Ishikawa (cell line): ENCODE measurements around the gene FAP.

Source experiments
- CEBPB ChIP-seq: IDR thresholded peaks from 2 replicates; pipeline ENCODE4 v1.6.1; 2012
- CREB1 ChIP-seq: IDR thresholded peaks from 2 replicates; pipeline ENCODE4 v1.6.1; 2012; ENCODE audit warnings: low read depth
- EGR1 ChIP-seq: IDR thresholded peaks from 2 replicates; pipeline ENCODE4 v1.6.1; 2012
- EP300 ChIP-seq: IDR thresholded peaks from 2 replicates; pipeline ENCODE4 v1.6.1; 2012; ENCODE audit warnings: borderline replicate concordance
- FOXM1 ChIP-seq: IDR thresholded peaks from 2 replicates; pipeline ENCODE4 v1.6.1; 2012; ENCODE audit warnings: low read depth, borderline replicate concordance
- NFIC ChIP-seq: IDR thresholded peaks from 2 replicates; pipeline ENCODE4 v1.6.1; 2012
- RAD21 ChIP-seq: IDR thresholded peaks from 2 replicates; pipeline ENCODE4 v1.6.1; 2012; ENCODE audit warnings: low read depth
- TAF1 ChIP-seq: IDR thresholded peaks from 2 replicates; pipeline ENCODE4 v1.6.1; 2012; ENCODE audit warnings: low read depth, mild to moderate bottlenecking
- TCF12 ChIP-seq: IDR thresholded peaks from 2 replicates; pipeline ENCODE4 v1.6.1; 2012; ENCODE audit warnings: low read depth
- TEAD4 ChIP-seq: IDR thresholded peaks from 2 replicates; pipeline ENCODE4 v1.6.1; 2012
- YY1 ChIP-seq: IDR thresholded peaks from 2 replicates; pipeline ENCODE4 v1.6.1; 2012; ENCODE audit warnings: low read depth
- ZBTB7A ChIP-seq: IDR thresholded peaks from 2 replicates; pipeline ENCODE4 v1.6.1; 2012; ENCODE audit warnings: low read depth
- TF ChIP-seq, protein P1 (sequence below): IDR thresholded peaks from 2 replicates; pipeline ENCODE4 v1.6.1; 2012
- TF ChIP-seq, protein P2 (sequence below): IDR thresholded peaks from 2 replicates; pipeline ENCODE4 v1.6.1; 2012; ENCODE audit warnings: low read depth, mild to moderate bottlenecking
- TF ChIP-seq, protein P3 (sequence below): IDR thresholded peaks from 2 replicates; pipeline ENCODE4 v1.6.1; 2012

The FAP gene

DNA sequence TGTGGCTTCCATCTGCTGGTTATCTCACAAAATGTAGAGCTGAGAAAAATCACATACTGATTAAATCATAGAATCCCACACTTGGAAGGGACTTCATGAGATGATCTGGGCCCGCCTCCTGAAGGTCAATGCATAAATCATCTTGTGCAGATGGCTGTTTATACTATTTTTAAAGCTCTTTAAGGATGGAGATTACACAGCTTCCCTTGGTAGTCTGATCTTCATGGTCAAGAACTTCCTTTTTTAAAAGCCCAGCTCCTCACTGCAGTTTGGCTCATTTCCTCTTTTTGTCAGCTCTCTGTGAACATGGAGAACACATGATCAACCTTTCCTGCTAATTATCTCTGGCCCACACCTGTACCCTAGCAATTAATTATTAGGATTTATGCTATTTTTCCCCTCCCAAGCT lies 117.1 kb downstream of the FAP start:
- TF ChIP-seq, protein P1, sequence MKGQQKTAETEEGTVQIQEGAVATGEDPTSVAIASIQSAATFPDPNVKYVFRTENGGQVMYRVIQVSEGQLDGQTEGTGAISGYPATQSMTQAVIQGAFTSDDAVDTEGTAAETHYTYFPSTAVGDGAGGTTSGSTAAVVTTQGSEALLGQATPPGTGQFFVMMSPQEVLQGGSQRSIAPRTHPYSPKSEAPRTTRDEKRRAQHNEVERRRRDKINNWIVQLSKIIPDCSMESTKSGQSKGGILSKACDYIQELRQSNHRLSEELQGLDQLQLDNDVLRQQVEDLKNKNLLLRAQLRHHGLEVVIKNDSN = no peak
- TF ChIP-seq, protein P2, sequence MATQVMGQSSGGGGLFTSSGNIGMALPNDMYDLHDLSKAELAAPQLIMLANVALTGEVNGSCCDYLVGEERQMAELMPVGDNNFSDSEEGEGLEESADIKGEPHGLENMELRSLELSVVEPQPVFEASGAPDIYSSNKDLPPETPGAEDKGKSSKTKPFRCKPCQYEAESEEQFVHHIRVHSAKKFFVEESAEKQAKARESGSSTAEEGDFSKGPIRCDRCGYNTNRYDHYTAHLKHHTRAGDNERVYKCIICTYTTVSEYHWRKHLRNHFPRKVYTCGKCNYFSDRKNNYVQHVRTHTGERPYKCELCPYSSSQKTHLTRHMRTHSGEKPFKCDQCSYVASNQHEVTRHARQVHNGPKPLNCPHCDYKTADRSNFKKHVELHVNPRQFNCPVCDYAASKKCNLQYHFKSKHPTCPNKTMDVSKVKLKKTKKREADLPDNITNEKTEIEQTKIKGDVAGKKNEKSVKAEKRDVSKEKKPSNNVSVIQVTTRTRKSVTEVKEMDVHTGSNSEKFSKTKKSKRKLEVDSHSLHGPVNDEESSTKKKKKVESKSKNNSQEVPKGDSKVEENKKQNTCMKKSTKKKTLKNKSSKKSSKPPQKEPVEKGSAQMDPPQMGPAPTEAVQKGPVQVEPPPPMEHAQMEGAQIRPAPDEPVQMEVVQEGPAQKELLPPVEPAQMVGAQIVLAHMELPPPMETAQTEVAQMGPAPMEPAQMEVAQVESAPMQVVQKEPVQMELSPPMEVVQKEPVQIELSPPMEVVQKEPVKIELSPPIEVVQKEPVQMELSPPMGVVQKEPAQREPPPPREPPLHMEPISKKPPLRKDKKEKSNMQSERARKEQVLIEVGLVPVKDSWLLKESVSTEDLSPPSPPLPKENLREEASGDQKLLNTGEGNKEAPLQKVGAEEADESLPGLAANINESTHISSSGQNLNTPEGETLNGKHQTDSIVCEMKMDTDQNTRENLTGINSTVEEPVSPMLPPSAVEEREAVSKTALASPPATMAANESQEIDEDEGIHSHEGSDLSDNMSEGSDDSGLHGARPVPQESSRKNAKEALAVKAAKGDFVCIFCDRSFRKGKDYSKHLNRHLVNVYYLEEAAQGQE = no peak
- TF ChIP-seq CREB1 (no peak), EGR1 (no peak), TAF1 (no peak), TEAD4 (no peak), FOXM1 (no peak), TCF12 (no peak), RAD21 (no peak)
- TF ChIP-seq, protein P3, sequence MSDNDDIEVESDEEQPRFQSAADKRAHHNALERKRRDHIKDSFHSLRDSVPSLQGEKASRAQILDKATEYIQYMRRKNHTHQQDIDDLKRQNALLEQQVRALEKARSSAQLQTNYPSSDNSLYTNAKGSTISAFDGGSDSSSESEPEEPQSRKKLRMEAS = no peak

DNA sequence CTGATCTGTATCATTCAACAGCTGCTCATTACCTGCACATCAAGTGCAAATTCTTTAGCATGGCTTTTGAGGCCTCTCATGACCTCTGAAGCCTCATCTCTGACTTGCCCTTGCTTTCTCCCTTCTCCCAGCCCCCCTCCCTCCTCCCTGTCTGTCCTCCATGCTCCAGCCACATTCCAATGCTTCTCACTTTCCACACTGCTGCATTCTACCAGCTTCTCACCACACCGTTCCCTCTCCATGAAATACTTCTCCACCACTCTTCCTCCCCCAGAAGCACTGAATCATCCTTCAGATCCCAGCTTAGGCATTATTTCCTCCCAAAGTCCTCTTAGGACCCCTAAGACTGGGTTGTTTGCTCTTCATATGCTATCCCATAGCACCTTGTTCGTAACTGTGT lies 118.1 kb downstream of the FAP start:
- TF ChIP-seq FOXM1 (no peak), TAF1 (no peak), EP300 (no peak), RAD21 (no peak), TCF12 (no peak), CREB1 (no peak), EGR1 (no peak), YY1 (no peak), ZBTB7A (no peak), TEAD4 (no peak), CEBPB (no peak), NFIC (no peak)
- TF ChIP-seq, protein P2 = no peak
- TF ChIP-seq, protein P3 = no peak
- TF ChIP-seq, protein P1 = no peak

DNA sequence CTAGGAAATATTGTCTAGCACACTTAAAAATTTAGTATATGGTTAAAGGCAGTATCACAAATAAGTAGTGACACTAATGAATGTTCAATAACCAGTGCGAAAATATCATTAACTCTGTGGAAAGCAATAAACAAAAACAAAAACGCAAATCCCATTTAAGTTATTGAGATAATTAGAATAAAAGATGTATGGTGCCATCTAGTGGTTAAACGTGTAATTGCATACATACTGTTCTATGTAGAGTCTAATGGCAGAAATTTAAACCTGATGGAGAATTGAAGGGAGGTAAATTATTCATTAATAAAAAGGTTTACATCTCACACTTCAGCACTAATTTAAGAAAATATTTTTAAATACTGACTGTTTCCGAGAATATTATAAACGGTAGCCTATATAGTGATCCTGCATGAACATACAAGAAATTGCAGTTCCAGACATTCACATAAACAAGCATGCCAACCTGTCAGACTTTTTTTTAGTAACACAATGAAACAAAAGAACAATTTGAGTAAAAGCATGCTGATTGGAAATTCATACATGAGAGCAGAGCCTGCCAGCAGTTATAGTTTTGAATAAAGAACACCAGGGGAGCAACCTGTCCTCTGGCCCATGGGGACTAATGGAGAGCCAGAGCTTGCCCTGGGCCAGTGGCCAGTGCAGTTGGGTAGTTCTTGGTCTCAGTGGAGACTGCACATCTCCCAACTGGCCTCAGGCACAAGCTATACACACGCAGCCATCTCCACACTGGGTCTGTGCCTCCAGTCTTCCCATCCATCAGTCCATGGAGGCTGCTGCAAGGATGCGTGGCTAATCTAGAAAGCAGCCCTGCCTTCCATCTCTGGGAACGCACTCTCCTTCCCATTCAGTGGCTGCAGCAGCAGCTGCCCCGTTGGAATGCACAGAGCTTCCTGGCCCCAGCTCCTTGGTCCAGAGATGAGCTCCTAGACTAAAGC lies 119.2 kb downstream of the FAP start:
- TF ChIP-seq TAF1 (no peak), RAD21 (peak; percentile 78)
- TF ChIP-seq, protein P3 = no peak
